ENCODE measurements around the gene ACADSB.

ACADSB gene

GRCh38 chr10:123042708-123043408, 34.1 kb downstream of the ACADSB start:
- no peak for DNase-seq (ENCODE audit: low read depth)

GRCh38 chr10:123043409-123043925, 34.7 kb downstream of the ACADSB start:
- DNase-seq (ENCODE audit: low read depth) = peak; percentile 40

GRCh38 chr10:123044391-123044790, 35.6 kb downstream of the ACADSB start:
- no peak for DNase-seq (ENCODE audit: low read depth)

GRCh38 chr10:123045961-123046731, 37.3 kb downstream of the ACADSB start:
- no peak for DNase-seq (ENCODE audit: low read depth)

GRCh38 chr10:123057968-123058367, 49.2 kb downstream of the ACADSB start:
- DNase-seq (ENCODE audit: low read depth) = no peak

- no peak for DNase-seq (ENCODE audit: low read depth)
These were observed 53.1 kb downstream of the ACADSB start for GRCh38 chr10:123061865-123062264.

GRCh38 chr10:123062726-123063125, 53.9 kb downstream of the ACADSB start:
- no peak for DNase-seq (ENCODE audit: low read depth)

GRCh38 chr10:123068087-123068853, 59.5 kb downstream of the ACADSB start:
- DNase-seq (ENCODE audit: low read depth) = no peak

- no peak for DNase-seq (ENCODE audit: low read depth)
These were observed 60.6 kb downstream of the ACADSB start for GRCh38 chr10:123069246-123069986.

GRCh38 chr10:123073187-123073586, 64.4 kb downstream of the ACADSB start:
- no peak for DNase-seq (ENCODE audit: low read depth)

- DNase-seq (ENCODE audit: low read depth) = no peak
These were observed 65.4 kb downstream of the ACADSB start for GRCh38 chr10:123074215-123074614.

GRCh38 chr10:123081896-123082295, 73.1 kb downstream of the ACADSB start:
- no peak for DNase-seq (ENCODE audit: low read depth)

- DNase-seq (ENCODE audit: low read depth) = no peak
These were observed 75.0 kb downstream of the ACADSB start for GRCh38 chr10:123083811-123084210.

GRCh38 chr10:123086281-123086680, 77.5 kb downstream of the ACADSB start:
- DNase-seq (ENCODE audit: low read depth) = no peak

GRCh38 chr10:123087348-123087747, 78.5 kb downstream of the ACADSB start:
- no peak for DNase-seq (ENCODE audit: low read depth)

- no peak for DNase-seq (ENCODE audit: low read depth)
These were observed 79.0 kb downstream of the ACADSB start for GRCh38 chr10:123087786-123088185.

- no peak for DNase-seq (ENCODE audit: low read depth)
These were observed 84.0 kb downstream of the ACADSB start for GRCh38 chr10:123092635-123093414.

GRCh38 chr10:123093489-123093888, 84.7 kb downstream of the ACADSB start:
- DNase-seq (ENCODE audit: low read depth) = no peak

GRCh38 chr10:123096452-123096851, 87.6 kb downstream of the ACADSB start:
- no peak for DNase-seq (ENCODE audit: low read depth)

- DNase-seq (ENCODE audit: low read depth) = no peak
These were observed 88.2 kb downstream of the ACADSB start for GRCh38 chr10:123097039-123097438.
